Measurements from ENCODE around the gene GIT2.

- TF ChIP-seq, protein P1, sequence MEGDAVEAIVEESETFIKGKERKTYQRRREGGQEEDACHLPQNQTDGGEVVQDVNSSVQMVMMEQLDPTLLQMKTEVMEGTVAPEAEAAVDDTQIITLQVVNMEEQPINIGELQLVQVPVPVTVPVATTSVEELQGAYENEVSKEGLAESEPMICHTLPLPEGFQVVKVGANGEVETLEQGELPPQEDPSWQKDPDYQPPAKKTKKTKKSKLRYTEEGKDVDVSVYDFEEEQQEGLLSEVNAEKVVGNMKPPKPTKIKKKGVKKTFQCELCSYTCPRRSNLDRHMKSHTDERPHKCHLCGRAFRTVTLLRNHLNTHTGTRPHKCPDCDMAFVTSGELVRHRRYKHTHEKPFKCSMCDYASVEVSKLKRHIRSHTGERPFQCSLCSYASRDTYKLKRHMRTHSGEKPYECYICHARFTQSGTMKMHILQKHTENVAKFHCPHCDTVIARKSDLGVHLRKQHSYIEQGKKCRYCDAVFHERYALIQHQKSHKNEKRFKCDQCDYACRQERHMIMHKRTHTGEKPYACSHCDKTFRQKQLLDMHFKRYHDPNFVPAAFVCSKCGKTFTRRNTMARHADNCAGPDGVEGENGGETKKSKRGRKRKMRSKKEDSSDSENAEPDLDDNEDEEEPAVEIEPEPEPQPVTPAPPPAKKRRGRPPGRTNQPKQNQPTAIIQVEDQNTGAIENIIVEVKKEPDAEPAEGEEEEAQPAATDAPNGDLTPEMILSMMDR (tag by site-specific recombination; IDR thresholded peaks at IDR 0.05): no peak
- TF ChIP-seq ZFP3 (tag by site-specific recombination; IDR thresholded peaks at IDR 0.05; ENCODE audit: low read depth): no peak
Observed at GRCh38 chr12:109989380-109989779, 6.8 kb downstream of the GIT2 start.
